CD8-positive, alpha-beta memory T cell (primary cell): ENCODE measurements around the gene RARRES2. TPM values are rescaled to one million over a fixed set of nuclear protein-coding genes. Genes with fewer than 3 reads are reported as not detected.
"Not testable (repeated sequence)": the region's sequence is repeated elsewhere in the genome, so short reads cannot be mapped to it uniquely, and the experiment has no call there.

Experiments
- CTCF ChIA-PET: fragments of 350-600 bp; sonication (Branson Sonifier 250); formaldehyde crosslinking; loops from one replicate; lab custom pipeline; 2021; ENCODE audit warnings: antibody characterized with exemption; lab: Charles Lee
- POLR2A ChIA-PET: fragments of 350-600 bp; sonication (Branson Sonifier 250); formaldehyde crosslinking; loops from one replicate; lab custom pipeline; 2021; ENCODE audit warnings: antibody characterized with exemption; lab: Charles Lee
- DNase-seq, 5 donors: peaks; one replicate each; pipeline versions ENCODE4 v3.0.0 to v3.0.0-alpha.2; 2020 to 2022; ENCODE audit warnings: mixed read lengths in 1 of 5
- H3K27ac ChIP-seq: one replicate; pipeline ENCODE4 v1.7.0; 2013; ENCODE audit warnings: low read depth, mild to moderate bottlenecking, low read length, moderate library complexity
- H3K27me3 ChIP-seq: 2 replicates; pipeline ENCODE4 v1.7.0; 2013; ENCODE audit warnings: low read length, mild to moderate bottlenecking; ENCODE audit not compliant: insufficient read depth, poor library complexity, severe bottlenecking
- H3K36me3 ChIP-seq: 2 replicates; pipeline ENCODE4 v1.7.0; 2013; ENCODE audit warnings: mild to moderate bottlenecking, low read length, moderate library complexity; ENCODE audit not compliant: insufficient read depth
- H3K4me1 ChIP-seq: 2 replicates; pipeline ENCODE4 v1.7.0; 2013; ENCODE audit warnings: mild to moderate bottlenecking, low read length, moderate library complexity; ENCODE audit not compliant: insufficient read depth
- H3K4me3 ChIP-seq: 2 replicates; pipeline ENCODE4 v1.7.0; 2013; ENCODE audit warnings: mild to moderate bottlenecking, low read length
- H3K9me3 ChIP-seq: 2 replicates; pipeline ENCODE4 v1.7.0; 2013; ENCODE audit warnings: mild to moderate bottlenecking, low read length
- H3K27ac Mint-ChIP-seq, 8 donors: one replicate each; pipeline ENCODE4 v1.8.0; 2020 to 2021; ENCODE audit warnings: mixed read lengths in 8 of 8, mild to moderate bottlenecking in 6 of 8, inconsistent platforms in 3 of 8, moderate library complexity in 3 of 8
- H3K27me3 Mint-ChIP-seq, 2 donors: one replicate each; pipeline ENCODE4 v1.8.0; 2020 to 2021; ENCODE audit warnings: mixed read lengths in 2 of 2, mild to moderate bottlenecking in 1 of 2, moderate library complexity in 1 of 2
- H3K36me3 Mint-ChIP-seq, 3 donors: one replicate each; pipeline ENCODE4 v1.8.0; 2020 to 2021; ENCODE audit warnings: mixed read lengths in 3 of 3, inconsistent platforms in 1 of 3, mild to moderate bottlenecking in 1 of 3
- H3K4me1 Mint-ChIP-seq, 3 donors: one replicate each; pipeline ENCODE4 v1.8.0; 2020 to 2021; ENCODE audit warnings: mixed read lengths in 3 of 3, inconsistent platforms in 1 of 3, mild to moderate bottlenecking in 1 of 3
- H3K4me3 Mint-ChIP-seq, 7 donors: one replicate each; pipeline ENCODE4 v1.8.0; 2020 to 2021; ENCODE audit warnings: mixed read lengths in 7 of 7, mild to moderate bottlenecking in 6 of 7, moderate library complexity in 4 of 7, inconsistent platforms in 2 of 7
- H3K9me3 Mint-ChIP-seq, 5 donors: one replicate each; pipeline ENCODE4 v1.8.0; 2020 to 2022; ENCODE audit warnings: mixed read lengths in 5 of 5, mild to moderate bottlenecking in 3 of 5, moderate library complexity in 2 of 5, inconsistent platforms in 1 of 5
- polyA plus RNA-seq: library from polyadenylated mRNA; unstranded; fragments of 300-500 nt; fragmentation: Illumina TruSeq; gene quantifications from one replicate; pipeline ENCODE4 v1.2.3, GENCODE V29; 2021
- total RNA-seq, 2 experiments: library from RNA; stranded (reverse); gene quantifications; one replicate each; pipeline ENCODE4 v1.2.3, GENCODE V29; 2021

The RARRES2 gene
- total and polyA plus RNA-seq, 3 experiments from 2014 or later = not detected

- Mint-ChIP-seq H3K27ac (no peak overlapping the region), H3K27me3 (no peaks in the 10 kb centered on the region), H3K36me3 (peaks cover 0 to 5% (median 3%) of the 10 kb centered on the region in 3 donors), H3K4me3 (no peak overlapping the region), H3K4me1 (peaks cover 0 to 3% (median 2%) of the 10 kb centered on the region in 3 donors), H3K9me3 (no peaks in the 10 kb centered on the region)
- Histone ChIP-seq H3K27ac (peak overlapping the region; percentile 90), H3K4me1 (no peaks in the 10 kb centered on the region), H3K36me3 (no peaks in the 10 kb centered on the region), H3K4me3 (no peak overlapping the region), H3K27me3 (no peaks in the 10 kb centered on the region), H3K9me3 (no peaks in the 10 kb centered on the region)
- ChIA-PET CTCF (no interaction called here), POLR2A (no interaction called here)
- DNase-seq = no peak
Observed at GRCh38 chr7:150311711-150312110, 29.7 kb downstream of the RARRES2 start.

DNA sequence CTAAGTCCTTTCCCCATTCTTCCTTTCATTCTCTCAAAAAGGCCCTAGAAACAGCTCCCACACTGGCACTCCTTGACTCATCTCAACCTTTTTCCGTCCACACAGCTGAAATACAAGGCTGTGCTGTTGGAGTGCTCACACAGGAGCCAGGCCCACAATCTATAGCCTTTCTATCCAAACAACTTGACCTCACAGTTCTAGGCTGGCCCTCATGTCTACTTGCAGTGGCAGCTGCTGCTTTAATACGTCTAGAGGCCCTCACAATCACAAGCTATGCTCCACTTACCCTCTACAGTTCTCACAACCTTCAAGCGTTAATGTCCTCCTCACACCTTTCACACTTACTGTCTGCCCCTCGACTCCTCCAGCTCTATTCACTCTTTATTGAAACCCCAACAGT lies 30.3 kb downstream of the RARRES2 start:
- H3K4me1 ChIP-seq = no peaks in the 10 kb centered on the region
- no peak overlapping the region for H3K27ac ChIP-seq
- H3K9me3 Mint-ChIP-seq = no peaks in the 10 kb centered on the region
- H3K4me1 Mint-ChIP-seq = peaks cover 0 to 3% (median 2%) of the 10 kb centered on the region in 3 donors
- peaks cover 0 to 5% (median 3%) of the 10 kb centered on the region in 3 donors for H3K36me3 Mint-ChIP-seq
- H3K27me3 ChIP-seq = no peaks in the 10 kb centered on the region
- no peak overlapping the region for H3K27ac Mint-ChIP-seq
- no peaks in the 10 kb centered on the region for H3K27me3 Mint-ChIP-seq
- no peaks in the 10 kb centered on the region for H3K9me3 ChIP-seq
- DNase-seq = no peak
- ChIA-PET CTCF (no interaction called here), POLR2A (no interaction called here)
- H3K4me3 ChIP-seq = no peak overlapping the region
- no peak overlapping the region for H3K4me3 Mint-ChIP-seq
- no peaks in the 10 kb centered on the region for H3K36me3 ChIP-seq

GRCh38 chr7:150308575-150308974 lies 32.9 kb downstream of the RARRES2 start:
- POLR2A ChIA-PET = no interaction called here
- no peaks in the 10 kb centered on the region for H3K27me3 Mint-ChIP-seq

DNA sequence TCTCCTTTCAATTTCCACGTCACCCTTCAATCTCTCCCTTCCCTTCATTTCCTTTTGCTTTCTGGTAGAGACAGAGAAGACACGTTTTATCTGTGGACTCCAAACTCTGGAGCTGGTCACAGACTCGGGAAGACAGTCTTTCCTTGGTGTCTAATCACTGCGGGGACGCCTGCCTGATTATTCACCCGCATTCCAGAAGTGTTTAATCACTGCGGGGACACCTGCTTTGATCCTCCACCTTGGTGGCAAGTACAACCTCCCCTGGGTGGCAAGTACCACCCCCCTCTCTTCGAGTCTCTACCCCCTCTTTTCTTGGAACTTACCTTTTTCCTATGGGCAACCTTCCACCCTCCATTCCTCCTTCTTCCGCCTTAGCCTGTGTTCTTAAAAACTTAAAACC lies 33.5 kb downstream of the RARRES2 start:
- DNase-seq = no peak
- no peaks in the 10 kb centered on the region for H3K4me1 ChIP-seq
- no peaks in the 10 kb centered on the region for H3K9me3 ChIP-seq
- peaks cover 0 to 4% (median 3%) of the 10 kb centered on the region in 3 donors for H3K4me1 Mint-ChIP-seq
- H3K27me3 ChIP-seq = no peaks in the 10 kb centered on the region
- ChIA-PET POLR2A (no interaction called here), CTCF (no interaction called here)
- H3K27ac Mint-ChIP-seq = peak overlapping the region in 1 of 8 donors; percentile 92
- no peaks in the 10 kb centered on the region for H3K36me3 Mint-ChIP-seq
- H3K27ac ChIP-seq = no peak overlapping the region
- no peaks in the 10 kb centered on the region for H3K36me3 ChIP-seq
- no peak overlapping the region for H3K4me3 Mint-ChIP-seq
- H3K4me3 ChIP-seq = no peak overlapping the region
- H3K9me3 Mint-ChIP-seq = no peaks in the 10 kb centered on the region
- no peaks in the 10 kb centered on the region for H3K27me3 Mint-ChIP-seq

More at GRCh38 chr7:150308575-150308974, 32.9 kb downstream of the RARRES2 start:
- H3K27ac Mint-ChIP-seq = peak overlapping the region in 2 of 8 donors; percentile 20 to 25
- CTCF ChIA-PET = no interaction called here
- peaks cover 0 to 3% (median 2%) of the 10 kb centered on the region in 3 donors for H3K4me1 Mint-ChIP-seq
- Histone ChIP-seq H3K4me3 (no peak overlapping the region), H3K36me3 (no peaks in the 10 kb centered on the region), H3K27me3 (no peaks in the 10 kb centered on the region), H3K4me1 (no peaks in the 10 kb centered on the region), H3K9me3 (no peaks in the 10 kb centered on the region), H3K27ac (no peak overlapping the region)
- H3K9me3 Mint-ChIP-seq = no peaks in the 10 kb centered on the region
- H3K4me3 Mint-ChIP-seq = peak overlapping the region in 1 of 7 donors; percentile 6
- DNase-seq = no peak
- H3K36me3 Mint-ChIP-seq = peaks cover 0 to 3% (median 0%) of the 10 kb centered on the region in 3 donors

DNA sequence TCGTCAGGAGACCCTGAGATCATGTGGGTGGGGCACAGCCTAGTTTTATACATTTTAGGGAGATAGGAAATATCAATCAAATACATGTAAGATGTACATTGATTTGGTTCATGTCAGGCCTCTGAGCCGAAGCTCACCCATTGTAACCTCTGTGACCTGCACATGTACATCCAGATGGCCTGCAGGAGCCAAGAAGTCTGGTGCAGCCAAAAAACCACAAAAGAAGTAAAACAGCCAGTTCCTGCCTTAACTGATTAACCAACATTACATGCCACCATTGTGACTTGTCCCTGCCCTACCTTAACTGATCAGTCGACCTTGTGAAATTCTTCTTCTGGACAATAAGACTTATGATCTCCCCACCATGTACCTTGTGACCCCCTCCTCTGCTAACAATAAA lies 34.3 kb downstream of the RARRES2 start:
- Mint-ChIP-seq H3K36me3 (no peaks in the 10 kb centered on the region), H3K4me3 (no peak overlapping the region), H3K4me1 (peaks cover 0 to 4% (median 3%) of the 10 kb centered on the region in 3 donors), H3K27me3 (no peaks in the 10 kb centered on the region), H3K27ac (no peak overlapping the region), H3K9me3 (no peaks in the 10 kb centered on the region)
- no peak overlapping the region for H3K4me3 ChIP-seq
- no peaks in the 10 kb centered on the region for H3K9me3 ChIP-seq
- POLR2A ChIA-PET = no interaction called here
- no peaks in the 10 kb centered on the region for H3K36me3 ChIP-seq
- H3K27ac ChIP-seq = no peak overlapping the region
- H3K27me3 ChIP-seq = no peaks in the 10 kb centered on the region
- CTCF ChIA-PET = no interaction called here
- no peaks in the 10 kb centered on the region for H3K4me1 ChIP-seq
- no peak for DNase-seq

GRCh38 chr7:150306377-150306776 lies 35.1 kb downstream of the RARRES2 start:
- H3K36me3 Mint-ChIP-seq, H3K4me1 Mint-ChIP-seq, H3K4me3 ChIP-seq, H3K9me3 Mint-ChIP-seq, H3K36me3 ChIP-seq, H3K9me3 ChIP-seq, H3K4me3 Mint-ChIP-seq, H3K4me1 ChIP-seq, POLR2A ChIA-PET, H3K27me3 ChIP-seq, H3K27me3 Mint-ChIP-seq, DNase-seq, CTCF ChIA-PET: not testable (repeated sequence)
- peak overlapping the region; percentile 12 for H3K27ac ChIP-seq
- H3K27ac Mint-ChIP-seq = peak overlapping the region in 1 of 8 donors; percentile 27

DNA sequence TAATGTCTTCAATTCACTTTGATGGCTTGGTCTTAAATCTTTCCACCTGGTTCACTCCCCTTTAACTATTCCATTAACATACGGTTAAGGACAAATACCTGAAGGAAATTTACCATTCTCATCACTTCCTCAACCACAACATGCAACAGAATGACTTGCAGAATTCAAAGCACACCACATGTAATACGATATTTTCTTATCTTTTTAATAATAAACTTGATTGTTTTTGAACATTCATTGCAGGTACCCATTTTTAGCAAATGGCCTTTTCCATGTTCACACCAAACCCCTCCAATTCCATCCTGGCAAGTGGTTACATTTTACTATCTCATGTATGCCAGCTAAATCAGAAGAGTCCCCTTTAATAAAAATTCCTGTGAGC lies 35.5 kb downstream of the RARRES2 start:
- peak overlapping the region in 1 of 8 donors; percentile 27 for H3K27ac Mint-ChIP-seq
- H3K36me3 Mint-ChIP-seq, H3K9me3 Mint-ChIP-seq, DNase-seq, H3K4me1 ChIP-seq, H3K36me3 ChIP-seq, H3K27ac ChIP-seq, H3K27me3 Mint-ChIP-seq, H3K4me1 Mint-ChIP-seq, H3K4me3 ChIP-seq, POLR2A ChIA-PET, H3K4me3 Mint-ChIP-seq, H3K9me3 ChIP-seq, H3K27me3 ChIP-seq, CTCF ChIA-PET: not testable (repeated sequence)

DNA sequence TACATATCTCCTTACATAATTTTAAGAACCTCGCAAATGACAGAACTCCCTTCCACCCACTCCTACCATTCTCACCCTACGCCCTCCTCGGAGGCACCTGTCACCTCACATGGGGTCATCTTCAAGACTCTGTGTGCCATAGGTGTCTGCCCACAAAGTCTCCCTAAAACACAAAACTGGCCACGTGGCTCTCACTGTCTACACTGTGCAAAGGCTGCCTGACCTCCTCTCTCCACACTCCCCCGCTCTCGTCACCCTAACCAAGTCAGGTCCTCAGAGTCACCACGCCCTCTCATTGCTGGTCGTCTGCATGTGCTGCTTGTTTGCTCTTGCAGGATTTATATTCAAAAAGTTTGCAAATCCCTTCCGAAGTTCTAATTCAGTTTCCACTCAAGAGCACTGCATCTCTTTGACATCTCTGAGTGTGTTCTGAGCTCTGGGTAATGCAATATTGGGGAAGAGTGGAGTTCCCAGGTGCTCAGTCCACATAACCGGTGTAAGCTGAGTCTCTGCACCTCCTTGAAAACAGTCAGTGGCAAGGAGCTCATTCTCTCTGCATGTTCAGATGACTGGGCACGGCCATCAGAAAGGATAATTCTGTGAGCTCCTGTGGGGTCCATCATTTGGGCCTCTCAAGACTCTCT lies 36.0 kb downstream of the RARRES2 start:
- H3K4me3 ChIP-seq, H3K9me3 Mint-ChIP-seq, H3K36me3 Mint-ChIP-seq, DNase-seq, H3K36me3 ChIP-seq, CTCF ChIA-PET, POLR2A ChIA-PET, H3K9me3 ChIP-seq, H3K4me1 ChIP-seq, H3K27me3 Mint-ChIP-seq, H3K27me3 ChIP-seq, H3K4me3 Mint-ChIP-seq, H3K4me1 Mint-ChIP-seq: not testable (repeated sequence)
- H3K27ac ChIP-seq = peak overlapping the region; percentile 47
- H3K27ac Mint-ChIP-seq = peak overlapping the region in 2 of 8 donors; percentile 23 to 49
